ENCODE results near the gene CBX1.

- TF ChIP-seq CTCF (optimal IDR thresholded peaks at IDR 0.05 in 1 of 3, IDR thresholded peaks at IDR 0.05 in 1 of 3, conservative IDR thresholded peaks at IDR 0.05 in 1 of 3; ENCODE audit: extremely low read depth in 1 of 3, insufficient read depth in 2 of 3, low read length in 3 of 3) (no peak), EZH2 (IDR thresholded peaks at IDR 0.05; ENCODE audit: low read length) (no peak)
Measured at GRCh38 chr17:48102798-48103715, 1.8 kb upstream of the CBX1 start.
